ENCODE results near the gene SLC29A1. TPM values are rescaled to one million over a fixed set of nuclear protein-coding genes. Genes with fewer than 3 reads are reported as not detected.

The SLC29A1 gene
- total and polyA plus RNA-seq, 9 of the 15 experiments (the other 6 are each of a cell fraction or from before 2014, with no cell fraction given): 18.9 to 170 (median 57.7) TPM

GRCh38 chr6:44203955-44204354 is 19.4 kb upstream of the SLC29A1 start (continued):
- no peak for TF ChIP-seq ZZZ3 (IDR thresholded peaks at IDR 0.05)
- TF ChIP-seq CREB3 (tag; conservative IDR thresholded peaks at IDR 0.05; ENCODE audit: low read depth): no peak
- TF ChIP-seq MCM7 (IDR thresholded peaks at IDR 0.05): no peak
- TF ChIP-seq NCOR1 (IDR thresholded peaks at IDR 0.05): peak; percentile 49; the same call in 1 of the 2 replicates
- TF ChIP-seq CBX8 (IDR thresholded peaks at IDR 0.05; ENCODE audit: borderline replicate concordance, extremely low read depth, low read depth, low read length, poor library complexity, severe bottlenecking): no peak
- TF ChIP-seq GABPB2 (CRISPR knock-in tag; conservative IDR thresholded peaks at IDR 0.05): no peak
- no peak for TF ChIP-seq ZBTB11 (CRISPR knock-in tag; IDR thresholded peaks at IDR 0.05)
- TF ChIP-seq CEBPZ (IDR thresholded peaks at IDR 0.05; ENCODE audit: borderline replicate concordance, low read depth, low read length): no peak
- TF ChIP-seq HOMEZ (CRISPR knock-in tag; IDR thresholded peaks at IDR 0.05): no peak
- TF ChIP-seq E2F5 (CRISPR knock-in tag; IDR thresholded peaks at IDR 0.05): no peak
- TF ChIP-seq ARID3B (CRISPR knock-in tag; IDR thresholded peaks at IDR 0.05; ENCODE audit: borderline replicate concordance): no peak
- TF ChIP-seq VEZF1 (CRISPR knock-in tag; IDR thresholded peaks at IDR 0.05): 0 out of 2 replicates have a peak, but pooled peaks have one; percentile 41
